HG02981 (cell line): ENCODE measurements around the gene ARHGAP19.

Source experiments
- ATAC-seq: cut with Tn5 transposase; IDR thresholded peaks from one replicate; pipeline ENCODE4 v1.9.1; 2021; ENCODE audit warnings: mild to moderate bottlenecking, moderate library complexity; ENCODE audit not compliant: unreplicated experiment

The ARHGAP19 gene

GRCh38 chr10:97292097-97292861 is at the start of gene ARHGAP19:
Gene ARHGAP19 (minus strand): TSS chr10:97292637. CDS start chr10:97292627, 10 bp downstream.
- peak; percentile 98 for ATAC-seq

GRCh38 chr10:97341416-97341815 is 49.0 kb upstream of the ARHGAP19 start:
- ATAC-seq = no peak

GRCh38 chr10:97338041-97338440 is 45.6 kb upstream of the ARHGAP19 start:
- no peak for ATAC-seq

- no peak for ATAC-seq
Measured at GRCh38 chr10:97336942-97337831, 44.8 kb upstream of the ARHGAP19 start.

- no peak for ATAC-seq
Measured at GRCh38 chr10:97336446-97336845, 44.0 kb upstream of the ARHGAP19 start.

- no peak for ATAC-seq
Measured at GRCh38 chr10:97336006-97336405, 43.6 kb upstream of the ARHGAP19 start.

- ATAC-seq = no peak
Measured at GRCh38 chr10:97335188-97335619, 42.8 kb upstream of the ARHGAP19 start.

- peak; percentile 80 for ATAC-seq
Measured at GRCh38 chr10:97334370-97335175, 42.1 kb upstream of the ARHGAP19 start, which contains the start of gene FRAT2. Gene FRAT2 (minus strand): TSS chr10:97334729. CDS start chr10:97334572, 157 bp downstream.

- ATAC-seq = no peak
Measured at GRCh38 chr10:97333601-97334369, 41.3 kb upstream of the ARHGAP19 start.

- no peak for ATAC-seq
Measured at GRCh38 chr10:97333351-97333600, 40.8 kb upstream of the ARHGAP19 start.

GRCh38 chr10:97332591-97333350 is 40.3 kb upstream of the ARHGAP19 start:
- no peak for ATAC-seq

- no peak for ATAC-seq
Measured at GRCh38 chr10:97331153-97331703, 38.8 kb upstream of the ARHGAP19 start.

GRCh38 chr10:97329766-97330165 is 37.3 kb upstream of the ARHGAP19 start:
- no peak for ATAC-seq

GRCh38 chr10:97328646-97329453 is 36.4 kb upstream of the ARHGAP19 start:
- ATAC-seq = no peak

GRCh38 chr10:97327348-97328294 is 35.2 kb upstream of the ARHGAP19 start:
- ATAC-seq = no peak

- ATAC-seq = no peak
Measured at GRCh38 chr10:97325754-97326153, 33.3 kb upstream of the ARHGAP19 start.

- no peak for ATAC-seq
Measured at GRCh38 chr10:97323501-97323900, 31.1 kb upstream of the ARHGAP19 start.
